Body of pancreas (tissue), 4 donors: Measurements from ENCODE around the gene PDK2. TPM values are rescaled to one million over a fixed set of nuclear protein-coding genes. Genes with fewer than 3 reads are reported as not detected.

Experiments
- ATAC-seq: fragments of 150-250 bp; one replicate; pipeline ENCODE4 v1.9.1; 2016
- DNase-seq, 4 donors: peaks; one replicate each; pipeline ENCODE4 v3.0.0-alpha.2; 2019
- H3K27ac ChIP-seq, 4 donors: fragments of 200-600 bp; sonication (generic); 1 replicate in 3 of 4; 2 replicates in 1 of 4; pipeline versions ENCODE4 v1.5.1 to v1.6.1; 2016 to 2019; ENCODE audit warnings: mild to moderate bottlenecking in 1 of 4, mixed read lengths in 1 of 4, moderate library complexity in 1 of 4
- H3K27me3 ChIP-seq, 2 donors: fragments of 200-600 bp; sonication (generic); one replicate each; pipeline ENCODE4 v1.6.0; 2016; ENCODE audit warnings: mild to moderate bottlenecking in 1 of 2
- H3K36me3 ChIP-seq, 2 donors: fragments of 200-600 bp; sonication (generic); replicated peaks in 1 of 2; 2 replicates each; pipeline ENCODE4 v1.5.1; 2016; ENCODE audit warnings: low read depth in 2 of 2; ENCODE audit not compliant: insufficient read depth in 1 of 2
- H3K4me1 ChIP-seq: fragments of 200-600 bp; sonication (generic); one replicate; pipeline ENCODE4 v1.6.0; 2016
- H3K4me3 ChIP-seq, 2 donors: fragments of 200-600 bp; sonication (generic); 1 replicate in 1 of 2; 2 replicates in 1 of 2; pipeline ENCODE4 v1.5.1; 2016 to 2019
- H3K9me3 ChIP-seq, 3 donors: fragments of 200-600 bp; sonication (generic); 1 replicate in 2 of 3; 2 replicates in 1 of 3; pipeline ENCODE4 v1.5.1; 2016
- CTCF ChIP-seq, 7 experiments: fragments of 450-650 bp in 4 of 7; fragments of 200-600 bp in 3 of 7; sonication (generic) in 3 of 7; IDR thresholded peaks; one replicate each; pipeline ENCODE4 v1.5.1; 2016 to 2019; ENCODE audit warnings: antibody characterized with exemption in 7 of 7
- POLR2A ChIP-seq, 3 donors: fragments of 450-650 bp; IDR thresholded peaks; one replicate each; pipeline ENCODE4 v1.6.1; 2016; ENCODE audit warnings: antibody characterized with exemption in 3 of 3, mild to moderate bottlenecking in 2 of 3
- WGBS, 2 donors: methylation state at CpG; one replicate each; pipeline ENCODE4 v1.1.5; 2017; 5-methylcytosine and 5-hydroxymethylcytosine counted together
- intact Hi-C: fragments of 100-400 bp; cut with DNase I; formaldehyde crosslinking; loops from one replicate; pipeline ENCODE4 v1.15.1; 2023
- total RNA-seq, 2 donors: library from RNA; depleted of rRNA; stranded (reverse); fragments of >200 nt; gene quantifications; one replicate each; pipeline ENCODE4 v1.1.0, GENCODE V29; 2016

PDK2 gene
- total RNA-seq, 2 donors from 2014 or later: 27.0 to 119 TPM

DNA sequence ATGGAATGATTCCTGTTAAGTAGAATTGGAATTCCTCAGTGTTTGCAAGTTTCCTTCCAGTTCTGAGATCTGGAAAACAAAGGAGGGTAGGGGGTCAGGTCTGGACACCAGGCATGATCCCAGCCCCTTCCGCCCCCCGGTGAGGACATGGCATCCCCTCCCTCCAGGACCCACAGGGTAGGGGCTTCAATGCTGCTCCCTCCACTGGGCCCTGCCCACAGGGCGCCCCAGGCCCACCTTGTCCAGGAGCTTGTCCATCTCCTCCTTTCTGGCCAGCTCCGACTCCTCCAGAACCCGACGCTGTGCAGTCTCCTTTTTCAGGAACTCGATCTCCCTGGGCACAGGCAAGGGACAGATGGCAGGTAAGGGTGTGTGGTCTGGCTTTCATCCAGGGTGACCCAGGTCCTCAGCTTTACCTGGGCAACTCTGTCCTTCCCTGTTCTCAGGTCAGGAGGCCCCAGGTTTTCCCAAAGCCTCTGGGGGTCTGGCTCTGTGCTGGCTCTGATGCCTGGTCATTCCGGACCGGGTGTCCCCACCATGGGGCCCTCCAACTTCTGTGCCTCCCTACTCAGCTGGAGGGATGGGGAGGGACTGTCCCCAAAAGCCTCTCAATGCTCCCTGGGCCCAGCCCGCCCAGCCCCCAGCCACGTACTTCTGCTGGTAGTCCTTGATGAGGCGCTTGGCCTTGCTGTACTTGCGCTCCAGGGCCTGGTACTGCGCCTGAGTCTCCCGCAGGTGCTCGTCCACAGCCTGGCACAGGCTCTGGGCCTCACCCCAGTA, 40.4 kb downstream of the PDK2 start:
- Histone ChIP-seq H3K9me3 (no peaks in the 10 kb centered on the region), H3K4me3 (no peak overlapping the region), H3K27me3 (no peaks in the 10 kb centered on the region), H3K4me1 (peaks cover 15% of the 10 kb centered on the region), H3K36me3 (peaks cover 15 to 20% of the 10 kb centered on the region in 2 donors), H3K27ac (no peak overlapping the region)
- no peak for TF ChIP-seq POLR2A (IDR thresholded peaks at IDR 0.05)
- no peak for TF ChIP-seq CTCF (IDR thresholded peaks at IDR 0.05)
- ATAC-seq: no peak
- DNase-seq: peak in 2 of 4 donors; percentile 37 to 43
- intact Hi-C loops: no loop called here
- WGBS, 2 donors: 88% methylated on average over 7 to 15 of the region's 16 CpGs

GRCh38 chr17:50136096-50136687, 41.0 kb downstream of the PDK2 start:
- DNase-seq: no peak
- 93 to 95% methylated on average over 10 to 11 of the region's 11 CpGs for WGBS, 2 donors
- peaks cover 10% of the 10 kb centered on the region for H3K4me1 ChIP-seq
- no peak for TF ChIP-seq CTCF (IDR thresholded peaks at IDR 0.05)
- no peak for TF ChIP-seq POLR2A (IDR thresholded peaks at IDR 0.05)
- no peak overlapping the region for H3K27ac ChIP-seq
- intact Hi-C loops: no loop called here
- H3K36me3 ChIP-seq: peaks cover 15 to 21% of the 10 kb centered on the region in 2 donors
- H3K9me3 ChIP-seq: no peaks in the 10 kb centered on the region
- ATAC-seq: no peak
- no peak overlapping the region for H3K4me3 ChIP-seq
- no peaks in the 10 kb centered on the region for H3K27me3 ChIP-seq

DNA sequence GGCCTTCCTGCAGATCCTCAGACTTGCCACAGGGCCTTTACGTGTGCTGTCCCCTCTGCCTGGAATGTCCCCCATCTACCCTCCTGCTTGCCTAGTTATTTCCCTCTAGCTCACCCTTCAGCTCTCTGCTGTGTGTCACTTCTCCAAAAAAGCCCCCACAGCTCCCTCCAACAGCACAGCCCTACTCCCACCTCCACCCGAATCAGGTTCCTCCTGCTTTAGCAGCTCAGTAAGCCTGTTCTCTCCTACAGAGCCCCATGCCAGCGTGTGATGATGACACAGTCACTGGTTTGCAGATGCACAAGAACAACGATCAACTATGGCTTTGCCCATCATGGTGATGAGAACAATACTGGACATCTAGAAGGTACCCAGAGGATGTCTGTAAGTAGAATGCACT, 41.9 kb downstream of the PDK2 start:
- no peak for TF ChIP-seq POLR2A (IDR thresholded peaks at IDR 0.05)
- TF ChIP-seq CTCF (IDR thresholded peaks at IDR 0.05): no peak
- intact Hi-C loops: no loop called here
- H3K4me3 ChIP-seq: no peak overlapping the region
- no peak for ATAC-seq
- no peaks in the 10 kb centered on the region for H3K27me3 ChIP-seq
- H3K9me3 ChIP-seq: no peaks in the 10 kb centered on the region
- peaks cover 10% of the 10 kb centered on the region for H3K4me1 ChIP-seq
- H3K36me3 ChIP-seq: peaks cover 15 to 24% of the 10 kb centered on the region in 2 donors
- no peak for DNase-seq
- WGBS, 2 donors: 96% methylated on average over 4 of the region's 4 CpGs
- no peak overlapping the region for H3K27ac ChIP-seq

DNA sequence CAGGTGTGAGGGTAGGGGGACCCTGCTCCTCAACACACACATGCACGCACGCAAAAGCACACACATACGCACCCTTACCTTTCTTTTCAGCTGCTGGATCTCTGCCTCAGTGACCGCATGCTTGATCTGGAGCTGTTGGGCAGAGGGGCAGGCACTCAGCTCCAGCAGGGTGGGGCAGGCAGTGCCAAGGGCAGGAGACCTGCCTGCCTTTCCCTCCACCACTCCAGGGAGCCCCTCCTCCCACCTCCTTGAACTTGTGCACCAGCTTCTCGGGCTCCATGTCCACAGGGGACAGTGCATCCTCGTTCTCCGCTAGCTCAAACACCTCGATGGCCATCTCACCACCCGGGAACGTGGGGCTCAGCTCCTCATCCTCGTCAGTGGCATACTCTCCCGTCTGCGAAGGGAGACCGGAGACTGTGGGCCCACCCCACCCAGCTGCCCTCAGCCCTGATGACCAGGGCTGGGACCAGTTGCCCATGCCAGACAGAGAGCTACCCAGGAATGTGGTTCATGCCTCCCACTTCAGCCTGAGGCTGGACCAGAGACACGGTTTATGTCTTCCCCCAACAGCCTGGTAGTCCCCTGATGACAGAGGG, 44.1 kb downstream of the PDK2 start:
- Histone ChIP-seq H3K9me3 (no peaks in the 10 kb centered on the region), H3K4me1 (no peaks in the 10 kb centered on the region), H3K36me3 (peaks cover 15 to 31% of the 10 kb centered on the region in 2 donors), H3K27ac (no peak overlapping the region), H3K27me3 (no peaks in the 10 kb centered on the region), H3K4me3 (no peak overlapping the region)
- ATAC-seq: no peak
- 81% methylated on average over 11 to 15 of the region's 15 CpGs for WGBS, 2 donors
- no peak for DNase-seq
- no peak for TF ChIP-seq CTCF (IDR thresholded peaks at IDR 0.05)
- intact Hi-C loops: no loop called here
